HepG2 (cell line): Measurements from ENCODE around the gene THBS2. TPM values are rescaled to one million over a fixed set of nuclear protein-coding genes. Genes with fewer than 3 reads are reported as not detected.

ENCODE experiments used
- ATAC-seq: fragments of 200-7000 bp; cut with Tn5 transposase; 3 replicates; pipeline ENCODE4 v1.9.1; 2020; ENCODE audit warnings: mild to moderate bottlenecking, moderate library complexity
- BruUV-seq: library from RNA; stranded (reverse); fragments of 400-500 nt; replicated peaks from 2 replicates; lab custom pipeline; 2021; lab: Mats Ljungman, UMichigan
- CTCF ChIA-PET: fragments of 300-600 bp; formaldehyde crosslinking; extraction: SDS; loops from one replicate; lab custom pipeline; 2021; ENCODE audit warnings: low total read pairs, inconsistent platforms, low intra/inter-chr PET ratio; lab: Yijun Ruan, JAX
- POLR2A ChIA-PET: fragments of 350-600 bp; sonication (Branson Sonifier 250); formaldehyde crosslinking; loops from one replicate; lab custom pipeline; 2020; ENCODE audit warnings: antibody characterized with exemption, inconsistent platforms; lab: Yijun Ruan, JAX
- DNase-seq: peaks from one replicate; pipeline ENCODE4 v3.0.0-alpha.2; 2015; ENCODE audit warnings: low spot score
- FAIRE-seq: peaks from 3 replicates; lab custom pipeline; 2011; peaks lifted over from hg19 to GRCh38; lab: Jason Lieb, UNC
- H2AFZ ChIP-seq: one replicate; pipeline ENCODE4 v1.6.1; 2011; ENCODE audit warnings: low read length, inconsistent platforms
- H3K27ac ChIP-seq: fragments of 300-600 bp; 3 replicates; pipeline ENCODE4 v1.8.0; 2011; ENCODE audit warnings: mixed run types, mild to moderate bottlenecking, mixed read lengths, low read length, inconsistent platforms; ENCODE audit not compliant: insufficient read depth; ENCODE audit errors: extremely low read length
- H3K27me3 ChIP-seq, 2 experiments: fragments of 200-600 bp in 1 of 2; 2 replicates in 1 of 2; 3 replicates in 1 of 2; pipeline versions ENCODE4 v1.6.0 to v1.8.0; 2011; ENCODE audit warnings: low read length in 2 of 2, mild to moderate bottlenecking in 2 of 2, moderate library complexity in 2 of 2, inconsistent platforms in 1 of 2; ENCODE audit not compliant: insufficient read depth in 2 of 2, control insufficient read depth in 1 of 2
- H3K36me3 ChIP-seq, 2 experiments: fragments of 200-600 bp in 1 of 2; replicated peaks in 1 of 2; 2 replicates in 1 of 2; 3 replicates in 1 of 2; pipeline versions ENCODE4 v1.5.1 to v1.8.0; 2011; ENCODE audit warnings: low read length in 2 of 2, inconsistent platforms in 1 of 2; ENCODE audit not compliant: insufficient read depth in 2 of 2, control insufficient read depth in 1 of 2
- H3K4me1 ChIP-seq: 2 replicates; pipeline ENCODE4 v1.5.1; 2012; ENCODE audit warnings: low read length, inconsistent platforms; ENCODE audit not compliant: insufficient read depth
- H3K4me2 ChIP-seq: 2 replicates; pipeline ENCODE4 v1.6.0; 2011; ENCODE audit warnings: low read depth, low read length, inconsistent platforms
- H3K4me3 ChIP-seq, 3 experiments: fragments of 200-600 bp in 1 of 3; sonication (generic), shearing (Covaris generic) in 1 of 3; replicated peaks in 1 of 3; 2 replicates each; pipeline ENCODE4 v1.5.1; 2011 to 2016; ENCODE audit warnings: low read length in 3 of 3, inconsistent platforms in 2 of 3, low read depth in 2 of 3, mild to moderate bottlenecking in 2 of 3, control low read depth in 1 of 3, mixed read lengths in 1 of 3; ENCODE audit not compliant: insufficient read depth in 1 of 3
- H3K79me2 ChIP-seq: one replicate; pipeline ENCODE4 v1.6.1; 2011; ENCODE audit warnings: low read length, inconsistent platforms; ENCODE audit not compliant: insufficient read depth
- H3K9ac ChIP-seq: 2 replicates; pipeline ENCODE4 v1.6.0; 2011; ENCODE audit warnings: mild to moderate bottlenecking, low read depth, low read length, inconsistent platforms; ENCODE audit not compliant: insufficient read depth
- H3K9me3 ChIP-seq: 2 replicates; pipeline ENCODE4 v1.5.1; 2012; ENCODE audit warnings: mild to moderate bottlenecking, low read length
- H4K20me1 ChIP-seq: 2 replicates; pipeline ENCODE4 v1.6.0; 2011; ENCODE audit warnings: inconsistent platforms, mild to moderate bottlenecking, low read length, moderate library complexity; ENCODE audit not compliant: insufficient read depth
- NR1H2 ChIP-seq: sonication (generic); formaldehyde crosslinking; IDR thresholded peaks from 2 replicates; pipeline ENCODE4 v1.8.1; 2022; ENCODE audit warnings: low read depth, missing genetic modification reagents, borderline replicate concordance
- PHB2 ChIP-seq: fragments of 450-650 bp; IDR thresholded peaks from 2 replicates; pipeline ENCODE4 v1.6.1; 2018; ENCODE audit not compliant: partially characterized antibody
- PHF8 ChIP-seq: sonication (generic); formaldehyde crosslinking; IDR thresholded peaks from 2 replicates; pipeline ENCODE4 v1.5.0; 2020; ENCODE audit warnings: missing genetic modification reagents
- TGIF2 ChIP-seq: IDR thresholded peaks from 2 replicates; pipeline ENCODE4 v1.6.1; 2016; ENCODE audit warnings: control low read depth, missing compliant biosample characterization
- XRCC5 ChIP-seq: fragments of 200-400 bp; formaldehyde crosslinking; optimal IDR thresholded peaks from 2 replicates; pipeline ENCODE3; 2017; ENCODE audit warnings: mild to moderate bottlenecking, low read length
- ZC3H4 ChIP-seq: sonication (generic); formaldehyde crosslinking; IDR thresholded peaks from 2 replicates; pipeline ENCODE4 v1.4.0; 2020; ENCODE audit warnings: missing genetic modification reagents, borderline replicate concordance
- ZNF530 ChIP-seq: sonication (generic); formaldehyde crosslinking; IDR thresholded peaks from 2 replicates; pipeline ENCODE4 v1.5.0; 2020; ENCODE audit warnings: low read depth, mild to moderate bottlenecking, missing genetic modification reagents
- ZNF605 ChIP-seq: sonication (generic); formaldehyde crosslinking; IDR thresholded peaks from 2 replicates; pipeline ENCODE4 v1.8.0; 2022; ENCODE audit warnings: mild to moderate bottlenecking, missing genetic modification reagents
- ZNF678 ChIP-seq: sonication (generic); formaldehyde crosslinking; IDR thresholded peaks from 2 replicates; pipeline ENCODE4 v1.4.0; 2020; ENCODE audit warnings: mild to moderate bottlenecking, missing genetic modification reagents
- WGBS: methylation state at CpG from one replicate; pipeline ENCODE4 v1.1.6; 2017; ENCODE audit warnings: low lambda C conversion rate; 5-methylcytosine and 5-hydroxymethylcytosine counted together
- in situ Hi-C: cut with HindIII; loops from 2 replicates; pipeline ENCODE4 v1.10.0; 2017; ENCODE audit warnings: low pct_unique_long_range_greater_than_20kb; ENCODE audit not compliant: extremely low pct_ligation_motif_present
- intact Hi-C: fragments of 100-400 bp; cut with micrococcal nuclease; formaldehyde crosslinking; loops from one replicate; pipeline ENCODE4 v1.10.0; 2022; ENCODE audit not compliant: unreplicated experiment
- polyA plus RNA-seq, 8 experiments: library from polyadenylated mRNA; depleted of rRNA in 3 of 8; stranded (reverse) in 7 of 8; unstranded in 1 of 8; fragments of >200 nt; fragmentation: Illumina TruSeq in 4 of 8; extraction: Trizol in 4 of 8; gene quantifications; 2 replicates each; pipeline versions ENCODE4 v1.2.1 to v1.2.3, GENCODE V29; 2011 to 2016; ENCODE audit warnings: low read depth in 4 of 8, missing spikeins in 1 of 8, mixed read lengths in 1 of 8; ENCODE audit not compliant: insufficient read depth in 1 of 8
- total RNA-seq, 5 experiments: library from RNA; depleted of rRNA; stranded (reverse); fragments of >200 nt; fragmentation: Illumina TruSeq; extraction: Trizol; gene quantifications; 2 replicates each; pipeline ENCODE4 v1.2.3, GENCODE V29; 2016; ENCODE audit warnings: low read depth in 1 of 5
- TF ChIP-seq, protein P1 (sequence below): sonication (generic); formaldehyde crosslinking; IDR thresholded peaks from 2 replicates; pipeline ENCODE4 v1.8.1; 2023; ENCODE audit warnings: mild to moderate bottlenecking, missing genetic modification reagents
- TF ChIP-seq, protein P2 (sequence below): sonication (generic); formaldehyde crosslinking; IDR thresholded peaks from 2 replicates; pipeline ENCODE4 v1.4.0; 2020; ENCODE audit warnings: mild to moderate bottlenecking, missing genetic modification reagents
- TF ChIP-seq, protein P3 (sequence below), 2 experiments: sonication (generic) in 1 of 2; formaldehyde crosslinking in 1 of 2; IDR thresholded peaks; 2 replicates each; pipeline versions ENCODE4 v1.6.1 to v1.9.0; 2014 to 2022; ENCODE audit warnings: antibody characterized with exemption in 1 of 2, borderline replicate concordance in 1 of 2, inconsistent platforms in 1 of 2, low read depth in 1 of 2, missing genetic modification reagents in 1 of 2
- TF ChIP-seq, protein P4 (sequence below): sonication (generic); formaldehyde crosslinking; IDR thresholded peaks from 2 replicates; pipeline ENCODE4 v1.8.1; 2023; ENCODE audit warnings: mild to moderate bottlenecking, missing genetic modification reagents, borderline replicate concordance

The THBS2 gene
- total and polyA plus RNA-seq, 2 of the 13 experiments (the other 11 are each of a cell fraction or from before 2014, with no cell fraction given), result 0.12 to 0.15 TPM

DNA sequence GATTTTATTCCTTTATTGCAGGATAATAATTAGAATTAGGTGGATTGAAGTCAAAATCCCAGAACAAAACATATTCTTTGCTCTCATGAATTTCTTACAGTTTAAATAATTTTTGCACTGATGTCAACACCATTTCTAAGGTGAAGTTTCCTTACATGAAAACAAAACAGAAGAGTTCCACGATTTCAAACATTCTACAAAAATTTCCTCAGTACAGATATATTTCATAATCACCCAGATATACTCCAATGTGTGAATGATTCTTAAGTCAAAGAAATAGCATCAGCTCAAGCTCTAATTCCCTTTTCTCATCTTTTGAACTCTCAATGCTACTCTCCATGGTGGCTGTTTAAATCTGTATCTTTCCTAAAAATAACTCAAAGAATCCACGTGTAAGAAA is 39.5 kb upstream of the THBS2 start (continued):
- TF ChIP-seq, protein P1, sequence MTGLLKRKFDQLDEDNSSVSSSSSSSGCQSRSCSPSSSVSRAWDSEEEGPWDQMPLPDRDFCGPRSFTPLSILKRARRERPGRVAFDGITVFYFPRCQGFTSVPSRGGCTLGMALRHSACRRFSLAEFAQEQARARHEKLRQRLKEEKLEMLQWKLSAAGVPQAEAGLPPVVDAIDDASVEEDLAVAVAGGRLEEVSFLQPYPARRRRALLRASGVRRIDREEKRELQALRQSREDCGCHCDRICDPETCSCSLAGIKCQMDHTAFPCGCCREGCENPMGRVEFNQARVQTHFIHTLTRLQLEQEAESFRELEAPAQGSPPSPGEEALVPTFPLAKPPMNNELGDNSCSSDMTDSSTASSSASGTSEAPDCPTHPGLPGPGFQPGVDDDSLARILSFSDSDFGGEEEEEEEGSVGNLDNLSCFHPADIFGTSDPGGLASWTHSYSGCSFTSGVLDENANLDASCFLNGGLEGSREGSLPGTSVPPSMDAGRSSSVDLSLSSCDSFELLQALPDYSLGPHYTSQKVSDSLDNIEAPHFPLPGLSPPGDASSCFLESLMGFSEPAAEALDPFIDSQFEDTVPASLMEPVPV (CRISPR knock-in tag), result no peak
- TF ChIP-seq TGIF2 (CRISPR knock-in tag) (no peak), ZNF530 (no peak), XRCC5 (no peak), NR1H2 (CRISPR knock-in tag) (no peak), PHB2 (no peak), ZC3H4 (no peak), ZNF605 (CRISPR knock-in tag) (no peak)
- TF ChIP-seq, protein P2, sequence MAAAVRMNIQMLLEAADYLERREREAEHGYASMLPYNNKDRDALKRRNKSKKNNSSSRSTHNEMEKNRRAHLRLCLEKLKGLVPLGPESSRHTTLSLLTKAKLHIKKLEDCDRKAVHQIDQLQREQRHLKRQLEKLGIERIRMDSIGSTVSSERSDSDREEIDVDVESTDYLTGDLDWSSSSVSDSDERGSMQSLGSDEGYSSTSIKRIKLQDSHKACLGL (CRISPR knock-in tag), result no peak

DNA sequence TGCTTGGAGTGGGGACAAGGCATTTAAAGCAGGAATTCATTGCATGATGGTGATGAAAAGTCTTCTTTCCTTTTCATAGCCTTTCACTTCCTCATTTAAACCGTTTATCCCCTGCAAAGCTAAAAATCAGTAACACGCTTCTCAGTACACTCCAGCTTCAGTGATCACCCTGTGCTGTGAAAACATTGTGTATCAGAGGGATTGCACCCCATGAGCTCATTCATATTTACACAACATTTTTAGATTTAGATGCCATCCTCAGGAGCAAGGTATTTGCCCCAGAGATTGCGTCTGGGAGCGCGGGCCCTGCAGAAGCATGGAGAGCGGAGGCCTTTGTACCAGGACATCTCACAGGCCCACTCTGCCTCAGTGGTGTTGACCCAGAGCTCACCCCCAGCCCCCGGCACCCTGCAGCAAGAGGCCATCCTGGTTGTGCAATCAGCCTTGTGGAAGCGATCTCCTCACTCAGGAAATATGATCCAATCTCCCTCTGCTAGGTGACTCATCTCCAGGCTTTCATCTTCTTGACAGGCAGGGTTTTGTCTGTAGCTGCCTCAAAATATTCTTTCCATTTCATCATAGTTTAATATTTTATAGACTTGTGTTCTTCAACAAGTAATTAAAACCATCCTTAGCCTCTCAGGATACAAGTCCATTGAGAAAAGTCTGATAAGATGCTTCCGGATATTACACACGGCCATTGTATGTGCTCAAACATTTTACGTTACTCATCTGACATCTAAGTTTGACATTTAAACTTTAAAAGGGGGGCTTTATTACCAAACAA is 38.9 kb upstream of the THBS2 start:
- Histone ChIP-seq H3K9me3 (no peaks in the 10 kb centered on the region), H3K27ac (peak overlapping the region; percentile 83), H3K9ac (peak overlapping the region; percentile 80), H3K27me3 (no peaks in the 10 kb centered on the region), H3K4me3 (peak overlapping the region; percentile 20 to 62 (median 27); a peak in 5 of 6 replicates), H3K79me2 (no peaks in the 10 kb centered on the region), H2AFZ (peak overlapping the region; percentile 13), H4K20me1 (no peaks in the 10 kb centered on the region), H3K4me1 (peaks cover 67% of the 10 kb centered on the region), H3K36me3 (no peaks in the 10 kb centered on the region), H3K4me2 (peak overlapping the region; percentile 84)
- peak; percentile 99 for DNase-seq
- 1% methylated on average over 9 of the region's 11 CpGs for WGBS
- POLR2A ChIA-PET, result interaction anchor here (1.0 to 1.2 kb wide), 3 partner anchors 18 to 46 kb away, joined by 3 read pairs; no protein-coding TSS in a partner anchor
- BruUV-seq, result no TSS peak
- CTCF ChIA-PET, result no interaction called here
- in situ Hi-C loops, result no loop called here
- intact Hi-C loops, result loop anchor here (2.0 kb wide), 1 partner anchor 508 kb away; no protein-coding TSS in a partner anchor
- peak; percentile 90 for FAIRE-seq
- peak; percentile 82 for ATAC-seq
- TF ChIP-seq ZNF678 (no peak), PHF8 (CRISPR knock-in tag) (peak; percentile 27; the same call in 1 of the 2 replicates)
- TF ChIP-seq, protein P3, sequence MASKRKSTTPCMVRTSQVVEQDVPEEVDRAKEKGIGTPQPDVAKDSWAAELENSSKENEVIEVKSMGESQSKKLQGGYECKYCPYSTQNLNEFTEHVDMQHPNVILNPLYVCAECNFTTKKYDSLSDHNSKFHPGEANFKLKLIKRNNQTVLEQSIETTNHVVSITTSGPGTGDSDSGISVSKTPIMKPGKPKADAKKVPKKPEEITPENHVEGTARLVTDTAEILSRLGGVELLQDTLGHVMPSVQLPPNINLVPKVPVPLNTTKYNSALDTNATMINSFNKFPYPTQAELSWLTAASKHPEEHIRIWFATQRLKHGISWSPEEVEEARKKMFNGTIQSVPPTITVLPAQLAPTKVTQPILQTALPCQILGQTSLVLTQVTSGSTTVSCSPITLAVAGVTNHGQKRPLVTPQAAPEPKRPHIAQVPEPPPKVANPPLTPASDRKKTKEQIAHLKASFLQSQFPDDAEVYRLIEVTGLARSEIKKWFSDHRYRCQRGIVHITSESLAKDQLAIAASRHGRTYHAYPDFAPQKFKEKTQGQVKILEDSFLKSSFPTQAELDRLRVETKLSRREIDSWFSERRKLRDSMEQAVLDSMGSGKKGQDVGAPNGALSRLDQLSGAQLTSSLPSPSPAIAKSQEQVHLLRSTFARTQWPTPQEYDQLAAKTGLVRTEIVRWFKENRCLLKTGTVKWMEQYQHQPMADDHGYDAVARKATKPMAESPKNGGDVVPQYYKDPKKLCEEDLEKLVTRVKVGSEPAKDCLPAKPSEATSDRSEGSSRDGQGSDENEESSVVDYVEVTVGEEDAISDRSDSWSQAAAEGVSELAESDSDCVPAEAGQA (IDR thresholded peaks at IDR 0.05; ENCODE audit: low read depth), result peak; percentile 69; the same call in 1 of the 2 replicates
- TF ChIP-seq, protein P3 (CRISPR knock-in tag; IDR thresholded peaks at IDR 0.05; ENCODE audit: borderline replicate concordance), result no peak
- TF ChIP-seq, protein P4, sequence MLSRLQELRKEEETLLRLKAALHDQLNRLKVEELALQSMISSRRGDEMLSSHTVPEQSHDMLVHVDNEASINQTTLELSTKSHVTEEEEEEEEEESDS (CRISPR knock-in tag), result no peak
